DMS53 treated with DMSO at 0.1 percent for 48 hours (cell line): ENCODE data around the gene MYOF.
A peak's percentile ranks its signal among the peaks of the same experiment; 100 is the strongest.
"Not testable (repeated sequence)": the region's sequence is repeated elsewhere in the genome, so short reads cannot be mapped to it uniquely, and the experiment has no call there.

Source experiments
- DNase-seq: peaks from one replicate; lab custom pipeline; 2025; ENCODE audit not compliant: unreplicated experiment; lab: John Stamatoyannopoulos, UW

Gene MYOF

GRCh38 chr10:93425861-93426260 lies 56.3 kb downstream of the MYOF start:
- no peak for DNase-seq

- DNase-seq: no peak
Observed at GRCh38 chr10:93422118-93422517, 60.0 kb downstream of the MYOF start.

- no peak for DNase-seq
Observed at GRCh38 chr10:93420944-93421825, 60.9 kb downstream of the MYOF start.

GRCh38 chr10:93420091-93420490 lies 62.0 kb downstream of the MYOF start:
- DNase-seq: no peak

- not testable (repeated sequence) for DNase-seq
Observed at GRCh38 chr10:93419016-93419415, 63.1 kb downstream of the MYOF start.

- DNase-seq: no peak
Observed at GRCh38 chr10:93417921-93418320, 64.2 kb downstream of the MYOF start.

GRCh38 chr10:93417266-93417665 lies 64.9 kb downstream of the MYOF start:
- no peak for DNase-seq

GRCh38 chr10:93416824-93417223 lies 65.3 kb downstream of the MYOF start:
- DNase-seq: no peak

GRCh38 chr10:93415693-93416092 lies 66.4 kb downstream of the MYOF start:
- no peak for DNase-seq

- no peak for DNase-seq
Observed at GRCh38 chr10:93413252-93413689, 68.9 kb downstream of the MYOF start.

GRCh38 chr10:93412801-93413200 lies 69.3 kb downstream of the MYOF start:
- no peak for DNase-seq

GRCh38 chr10:93410697-93411348 lies 71.3 kb downstream of the MYOF start:
- DNase-seq: no peak

GRCh38 chr10:93408783-93409182 lies 73.4 kb downstream of the MYOF start:
- peak; percentile 20 for DNase-seq

GRCh38 chr10:93406364-93407145 lies 75.6 kb downstream of the MYOF start:
- DNase-seq: no peak

GRCh38 chr10:93404048-93404354 lies 78.1 kb downstream of the MYOF start:
- DNase-seq: no peak

- DNase-seq: no peak
Observed at GRCh38 chr10:93403152-93404047, 78.7 kb downstream of the MYOF start.

GRCh38 chr10:93402192-93402591 lies 79.9 kb downstream of the MYOF start:
- no peak for DNase-seq

GRCh38 chr10:93398528-93398927 lies 83.6 kb downstream of the MYOF start:
- DNase-seq: no peak

GRCh38 chr10:93397020-93397419 lies 85.1 kb downstream of the MYOF start:
- DNase-seq: no peak

- DNase-seq: no peak
Observed at GRCh38 chr10:93393211-93393610, 88.9 kb downstream of the MYOF start.

GRCh38 chr10:93392121-93392520 lies 90.0 kb downstream of the MYOF start:
- DNase-seq: no peak
